ENCODE results near the gene RRP12. TPM values are rescaled to one million over a fixed set of nuclear protein-coding genes. Genes with fewer than 3 reads are reported as not detected.

Gene RRP12
- total RNA-seq, 2 donors from 2014 or later, result 27.8 to 33.5 TPM

GRCh38 chr10:97321032-97321803, 79.9 kb downstream of the RRP12 start:
- Mint-ChIP-seq H3K27ac (no peak overlapping the region), H3K4me1 (ENCODE audit: low read depth) (peaks cover 30% of the 10 kb centered on the region), H3K27me3 (ENCODE audit: low read depth) (peaks cover 7% of the 10 kb centered on the region), H3K9me3 (no peaks in the 10 kb centered on the region), H3K4me3 (peak overlapping the region; percentile 93 to 95), H3K36me3 (ENCODE audit: insufficient read depth in 2 of 2) (no peaks in the 10 kb centered on the region)
- ATAC-seq (replicated peaks in 1 of 2) (no peak), DNase-seq (peak; percentile 14 to 18)

- H3K4me3 Mint-ChIP-seq, result peak overlapping the region; percentile 93 to 95
- ATAC-seq (replicated peaks in 1 of 2) (peak; percentile 19 to 20), DNase-seq (peak; percentile 38 to 40)
- H3K27me3 Mint-ChIP-seq (ENCODE audit: low read depth), result peaks cover 7% of the 10 kb centered on the region
- H3K9me3 Mint-ChIP-seq, result no peaks in the 10 kb centered on the region
- no peaks in the 10 kb centered on the region for H3K36me3 Mint-ChIP-seq (ENCODE audit: insufficient read depth in 2 of 2)
- H3K27ac Mint-ChIP-seq, result no peak overlapping the region
- H3K4me1 Mint-ChIP-seq (ENCODE audit: low read depth), result peaks cover 30% of the 10 kb centered on the region
These were observed 80.6 kb downstream of the RRP12 start for GRCh38 chr10:97320480-97321031.

- Mint-ChIP-seq H3K4me3 (peak overlapping the region; percentile 93 to 95), H3K4me1 (ENCODE audit: low read depth) (peaks cover 30% of the 10 kb centered on the region), H3K27me3 (ENCODE audit: low read depth) (peaks cover 7% of the 10 kb centered on the region), H3K9me3 (no peaks in the 10 kb centered on the region), H3K27ac (peak overlapping the region; percentile 61), H3K36me3 (ENCODE audit: insufficient read depth in 2 of 2) (no peaks in the 10 kb centered on the region)
- ATAC-seq (replicated peaks in 1 of 2) (peak; percentile 66 to 68), DNase-seq (peak; percentile 77 to 81)
These were observed 81.3 kb downstream of the RRP12 start for GRCh38 chr10:97319671-97320479.

- Mint-ChIP-seq H3K27me3 (ENCODE audit: low read depth) (peaks cover 7% of the 10 kb centered on the region), H3K27ac (peak within 1 kb of the TSS; percentile 99), H3K4me1 (ENCODE audit: low read depth) (peaks cover 30% of the 10 kb centered on the region), H3K4me3 (peak within 1 kb of the TSS; percentile 93 to 95), H3K9me3 (no peaks in the 10 kb centered on the region), H3K36me3 (ENCODE audit: insufficient read depth in 2 of 2) (no peaks in the 10 kb centered on the region)
- ATAC-seq (replicated peaks in 1 of 2) (peak; percentile 76 to 82), DNase-seq (peak; percentile 90 to 93)
These were observed 82.1 kb downstream of the RRP12 start, which contains the start of gene FRAT1 for GRCh38 chr10:97318772-97319651. FRAT1 (plus strand) TSS chr10:97319271; CDS start chr10:97319454, 183 bp downstream.

GRCh38 chr10:97314671-97315070, 86.5 kb downstream of the RRP12 start:
- no peak for ATAC-seq (replicated peaks in 1 of 2)

GRCh38 chr10:97312897-97313296, 88.2 kb downstream of the RRP12 start:
- no peak overlapping the region for H3K4me3 Mint-ChIP-seq
- no peaks in the 10 kb centered on the region for H3K36me3 Mint-ChIP-seq (ENCODE audit: insufficient read depth in 2 of 2)
- H3K9me3 Mint-ChIP-seq, result no peaks in the 10 kb centered on the region
- H3K4me1 Mint-ChIP-seq (ENCODE audit: low read depth), result no peaks in the 10 kb centered on the region
- H3K27me3 Mint-ChIP-seq (ENCODE audit: low read depth), result no peaks in the 10 kb centered on the region
- DNase-seq, result no peak
- H3K27ac Mint-ChIP-seq, result no peak overlapping the region
- ATAC-seq (replicated peaks in 1 of 2), result no peak

More at GRCh38 chr10:97314671-97315070, 86.5 kb downstream of the RRP12 start:
- no peak overlapping the region for H3K27ac Mint-ChIP-seq
- peaks cover 5% of the 10 kb centered on the region for H3K4me1 Mint-ChIP-seq (ENCODE audit: low read depth)
- no peaks in the 10 kb centered on the region for H3K27me3 Mint-ChIP-seq (ENCODE audit: low read depth)
- DNase-seq, result no peak
- H3K4me3 Mint-ChIP-seq, result no peak overlapping the region
- H3K9me3 Mint-ChIP-seq, result no peaks in the 10 kb centered on the region
- no peaks in the 10 kb centered on the region for H3K36me3 Mint-ChIP-seq (ENCODE audit: insufficient read depth in 2 of 2)

GRCh38 chr10:97311111-97311626, 90.0 kb downstream of the RRP12 start:
- H3K9me3 Mint-ChIP-seq, result no peaks in the 10 kb centered on the region
- H3K4me3 Mint-ChIP-seq, result no peak overlapping the region
- H3K36me3 Mint-ChIP-seq (ENCODE audit: insufficient read depth in 2 of 2), result no peaks in the 10 kb centered on the region
- DNase-seq, result no peak
- no peak for ATAC-seq (replicated peaks in 1 of 2)
- no peaks in the 10 kb centered on the region for H3K27me3 Mint-ChIP-seq (ENCODE audit: low read depth)
- no peaks in the 10 kb centered on the region for H3K4me1 Mint-ChIP-seq (ENCODE audit: low read depth)
- H3K27ac Mint-ChIP-seq, result no peak overlapping the region

GRCh38 chr10:97307866-97308780, 93.0 kb downstream of the RRP12 start:
- DNase-seq (no peak), ATAC-seq (replicated peaks in 1 of 2) (no peak)
- H3K9me3 Mint-ChIP-seq, result no peaks in the 10 kb centered on the region
- H3K4me1 Mint-ChIP-seq (ENCODE audit: low read depth), result no peaks in the 10 kb centered on the region
- no peaks in the 10 kb centered on the region for H3K27me3 Mint-ChIP-seq (ENCODE audit: low read depth)
- H3K36me3 Mint-ChIP-seq (ENCODE audit: insufficient read depth in 2 of 2), result no peaks in the 10 kb centered on the region
- no peak overlapping the region for H3K4me3 Mint-ChIP-seq
- no peak overlapping the region for H3K27ac Mint-ChIP-seq

- Mint-ChIP-seq H3K27me3 (ENCODE audit: low read depth) (no peaks in the 10 kb centered on the region), H3K36me3 (ENCODE audit: insufficient read depth in 2 of 2) (no peaks in the 10 kb centered on the region), H3K27ac (no peak overlapping the region), H3K4me3 (no peak overlapping the region), H3K9me3 (no peaks in the 10 kb centered on the region), H3K4me1 (ENCODE audit: low read depth) (no peaks in the 10 kb centered on the region)
- no peak for ATAC-seq (replicated peaks in 1 of 2)
- DNase-seq, result no peak
These were observed 93.7 kb downstream of the RRP12 start for GRCh38 chr10:97307441-97307840.

Measured in activated T-cell treated with anti-CD3 and anti-CD28 coated beads, Interleukin-2, amount 50 U/mL, for 72 hours (primary cell).